Measurements from ENCODE around the gene CTNND2.
A peak's percentile ranks its signal among the peaks of the same experiment; 100 is the strongest.

CTNND2 gene

DNA sequence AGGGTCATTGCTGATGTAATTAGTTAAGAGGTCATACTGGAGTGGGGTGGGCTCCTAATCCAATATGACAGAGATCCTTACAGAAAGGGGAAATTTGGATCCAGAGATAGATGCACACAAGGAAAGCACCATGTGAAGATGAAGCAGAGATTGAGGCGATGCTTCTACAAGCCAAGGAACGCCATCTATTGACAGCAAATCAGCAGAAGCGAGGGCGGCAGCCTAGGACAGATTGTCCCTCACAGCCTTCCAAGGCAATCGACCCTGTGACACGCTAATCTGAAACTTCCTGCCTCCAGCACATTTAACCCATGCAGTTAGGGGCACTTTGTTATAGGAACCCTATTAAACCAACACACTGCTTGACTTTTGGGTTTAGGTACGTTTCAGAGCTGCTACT lies 858.1 kb downstream of the CTNND2 start:
- DNase-seq: peak; percentile 3
- Histone ChIP-seq H2AK5ac (ENCODE audit: low read length, severe bottlenecking) (no peak overlapping the region), H2BK5ac (ENCODE audit: low read depth, low read length, poor library complexity, severe bottlenecking) (no peak overlapping the region), H3K4me2 (ENCODE audit: low read length, poor library complexity, severe bottlenecking) (no peak overlapping the region), H3K14ac (ENCODE audit: low read length in 2 of 2) (no peak overlapping the region), H3K18ac (ENCODE audit: low read depth in 1 of 2, low read length in 2 of 2) (no peak overlapping the region), H2AFZ (ENCODE audit: low read depth, low read length) (no peak overlapping the region), H3K36me3 (ENCODE audit: control insufficient read depth in 1 of 2, insufficient read depth in 2 of 2, low read depth in 1 of 2, low read length in 2 of 2) (no peaks in the 10 kb centered on the region), H3K9me3 (ENCODE audit: control insufficient read depth, low read length) (no peaks in the 10 kb centered on the region), H3K4me3 (ENCODE audit: insufficient read depth in 1 of 2, low read depth in 1 of 2, low read length in 2 of 2) (no peak overlapping the region), H2BK12ac (ENCODE audit: low read length in 2 of 2) (no peak overlapping the region), H3K23ac (ENCODE audit: low read length in 2 of 2) (no peak overlapping the region), H2BK120ac (ENCODE audit: low read depth, low read length) (no peak overlapping the region), H3K4me1 (ENCODE audit: control insufficient read depth, insufficient read depth, low read depth, low read length) (no peaks in the 10 kb centered on the region), H3K4ac (ENCODE audit: low read depth in 1 of 2, low read length in 2 of 2) (no peak overlapping the region), H4K8ac (ENCODE audit: low read length) (no peak overlapping the region), H3K27ac (ENCODE audit: low read length, poor library complexity, severe bottlenecking) (no peak overlapping the region), H3K79me1 (replicated peaks; ENCODE audit: low read length, poor library complexity, severe bottlenecking) (no peaks in the 10 kb centered on the region), H2BK15ac (ENCODE audit: low read depth, poor library complexity, severe bottlenecking) (no peak overlapping the region), H3K27me3 (ENCODE audit: control insufficient read depth in 1 of 2, insufficient read depth in 1 of 2, low read length in 2 of 2) (peaks cover 0 to 10% of the 10 kb centered on the region in 2 experiments), H4K91ac (ENCODE audit: low read length) (no peak overlapping the region), H3K9ac (ENCODE audit: low read length) (no peak overlapping the region)
- WGBS: 47% methylated on average over 7 of the region's 7 CpGs

DNA sequence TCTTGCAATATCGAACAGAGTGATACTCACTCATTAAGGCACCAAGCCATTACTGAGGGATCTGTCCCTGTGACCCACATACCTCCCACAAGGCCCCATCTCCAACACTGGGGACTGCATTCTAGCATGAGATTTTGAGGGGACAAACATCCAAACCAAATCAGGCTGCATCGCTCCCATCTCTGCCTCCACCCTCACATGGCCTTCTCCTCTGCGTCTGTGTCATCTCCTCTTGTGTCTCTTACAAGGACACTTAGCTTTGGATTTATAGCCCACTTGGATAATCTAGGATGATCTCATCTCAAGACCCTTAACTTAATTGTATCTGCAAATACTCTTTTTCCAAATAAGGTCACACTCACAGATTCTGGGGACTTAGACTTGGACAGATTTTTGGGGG lies 858.8 kb downstream of the CTNND2 start:
- 68% methylated on average over 3 of the region's 3 CpGs for WGBS
- no peak overlapping the region for H3K18ac ChIP-seq (ENCODE audit: low read depth in 1 of 2, low read length in 2 of 2)

DNA sequence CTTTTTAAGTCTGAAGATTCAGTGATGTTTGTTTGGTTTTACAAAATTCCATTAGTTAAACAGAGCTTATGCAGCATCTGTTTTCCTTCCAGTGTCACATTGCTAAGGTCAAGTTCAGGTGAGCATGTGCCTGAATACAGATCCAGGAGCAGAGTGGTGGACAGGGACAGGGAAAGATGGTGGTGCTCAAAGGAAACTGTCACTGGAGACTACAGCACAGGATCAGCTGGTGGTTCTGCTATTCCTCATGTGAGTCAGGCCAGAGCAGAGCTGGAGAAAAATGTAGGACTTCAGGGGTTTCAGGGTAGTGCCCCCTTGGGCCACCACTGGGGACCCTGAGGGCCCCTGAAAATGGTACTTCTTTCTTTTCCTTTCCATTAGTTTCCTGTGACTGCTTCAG lies 859.7 kb downstream of the CTNND2 start:
- no peak overlapping the region for H2BK120ac ChIP-seq (ENCODE audit: low read depth, low read length)
- H3K27ac ChIP-seq (ENCODE audit: low read length, poor library complexity, severe bottlenecking): no peak overlapping the region
- no peak overlapping the region for H2BK12ac ChIP-seq (ENCODE audit: low read length in 2 of 2)

More for the DNA sequence above, 858.8 kb downstream of the CTNND2 start:
- H3K4me2 ChIP-seq (ENCODE audit: low read length, poor library complexity, severe bottlenecking): no peak overlapping the region
- H2BK120ac ChIP-seq (ENCODE audit: low read depth, low read length): no peak overlapping the region
- H3K27ac ChIP-seq (ENCODE audit: low read length, poor library complexity, severe bottlenecking): no peak overlapping the region
- no peak overlapping the region for H3K9ac ChIP-seq (ENCODE audit: low read length)
- H3K4me1 ChIP-seq (ENCODE audit: control insufficient read depth, insufficient read depth, low read depth, low read length): no peaks in the 10 kb centered on the region
- H3K4ac ChIP-seq (ENCODE audit: low read depth in 1 of 2, low read length in 2 of 2): no peak overlapping the region
- H2AK5ac ChIP-seq (ENCODE audit: low read length, severe bottlenecking): no peak overlapping the region
- no peak overlapping the region for H3K14ac ChIP-seq (ENCODE audit: low read length in 2 of 2)
- no peak overlapping the region for H2AFZ ChIP-seq (ENCODE audit: low read depth, low read length)
- H3K9me3 ChIP-seq (ENCODE audit: control insufficient read depth, low read length): no peaks in the 10 kb centered on the region
- H4K91ac ChIP-seq (ENCODE audit: low read length): no peak overlapping the region
- no peak overlapping the region for H2BK12ac ChIP-seq (ENCODE audit: low read length in 2 of 2)
- DNase-seq: no peak
- no peak overlapping the region for H2BK5ac ChIP-seq (ENCODE audit: low read depth, low read length, poor library complexity, severe bottlenecking)
- no peak overlapping the region for H4K8ac ChIP-seq (ENCODE audit: low read length)
- no peaks in the 10 kb centered on the region for H3K36me3 ChIP-seq (ENCODE audit: control insufficient read depth in 1 of 2, insufficient read depth in 2 of 2, low read depth in 1 of 2, low read length in 2 of 2)
- no peak overlapping the region for H3K23ac ChIP-seq (ENCODE audit: low read length in 2 of 2)
- H2BK15ac ChIP-seq (ENCODE audit: low read depth, poor library complexity, severe bottlenecking): no peak overlapping the region
- H3K79me1 ChIP-seq (replicated peaks; ENCODE audit: low read length, poor library complexity, severe bottlenecking): no peaks in the 10 kb centered on the region
- no peak overlapping the region for H3K4me3 ChIP-seq (ENCODE audit: insufficient read depth in 1 of 2, low read depth in 1 of 2, low read length in 2 of 2)
- peaks cover 0 to 10% of the 10 kb centered on the region in 2 experiments for H3K27me3 ChIP-seq (ENCODE audit: control insufficient read depth in 1 of 2, insufficient read depth in 1 of 2, low read length in 2 of 2)

DNA sequence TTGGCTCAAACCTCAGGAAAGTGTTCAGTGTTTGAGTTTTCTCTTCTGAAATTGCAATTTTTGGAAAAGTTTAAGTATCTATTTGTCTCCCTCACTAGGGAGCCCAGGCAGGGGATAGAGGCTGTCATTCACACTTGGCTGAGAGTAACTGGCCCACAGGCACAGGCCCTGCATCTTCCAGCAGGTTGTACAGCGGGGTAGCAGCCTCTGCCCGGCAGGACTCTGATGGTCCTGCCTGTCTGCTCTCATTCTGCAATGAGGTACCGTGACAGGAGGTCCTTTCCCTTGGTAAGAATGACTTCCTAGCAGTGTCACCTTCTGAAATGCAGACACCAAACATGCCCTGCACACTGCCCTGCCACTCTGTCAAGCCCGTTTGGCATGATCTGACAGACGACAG lies 860.4 kb downstream of the CTNND2 start:
- WGBS: 83% methylated on average over 5 of the region's 5 CpGs
- peaks cover 0 to 14% of the 10 kb centered on the region in 2 experiments for H3K27me3 ChIP-seq (ENCODE audit: control insufficient read depth in 1 of 2, insufficient read depth in 1 of 2, low read length in 2 of 2)
- no peak overlapping the region for H3K4me2 ChIP-seq (ENCODE audit: low read length, poor library complexity, severe bottlenecking)
- no peak overlapping the region for H3K27ac ChIP-seq (ENCODE audit: low read length, poor library complexity, severe bottlenecking)
- H3K9ac ChIP-seq (ENCODE audit: low read length): no peak overlapping the region
- no peak overlapping the region for H2BK120ac ChIP-seq (ENCODE audit: low read depth, low read length)
- H3K4me1 ChIP-seq (ENCODE audit: control insufficient read depth, insufficient read depth, low read depth, low read length): no peaks in the 10 kb centered on the region
- H2BK12ac ChIP-seq (ENCODE audit: low read length in 2 of 2): no peak overlapping the region
- no peak overlapping the region for H2AK5ac ChIP-seq (ENCODE audit: low read length, severe bottlenecking)
- H3K36me3 ChIP-seq (ENCODE audit: control insufficient read depth in 1 of 2, insufficient read depth in 2 of 2, low read depth in 1 of 2, low read length in 2 of 2): no peaks in the 10 kb centered on the region
- no peak overlapping the region for H4K91ac ChIP-seq (ENCODE audit: low read length)
- H4K8ac ChIP-seq (ENCODE audit: low read length): peak overlapping the region; percentile 40
- no peak for DNase-seq
- no peak overlapping the region for H3K4me3 ChIP-seq (ENCODE audit: insufficient read depth in 1 of 2, low read depth in 1 of 2, low read length in 2 of 2)
- H2BK5ac ChIP-seq (ENCODE audit: low read depth, low read length, poor library complexity, severe bottlenecking): no peak overlapping the region
- no peak overlapping the region for H2AFZ ChIP-seq (ENCODE audit: low read depth, low read length)
- no peak overlapping the region for H3K18ac ChIP-seq (ENCODE audit: low read depth in 1 of 2, low read length in 2 of 2)
- no peak overlapping the region for H3K14ac ChIP-seq (ENCODE audit: low read length in 2 of 2)
- no peak overlapping the region for H2BK15ac ChIP-seq (ENCODE audit: low read depth, poor library complexity, severe bottlenecking)
- no peak overlapping the region for H3K4ac ChIP-seq (ENCODE audit: low read depth in 1 of 2, low read length in 2 of 2)
- H3K23ac ChIP-seq (ENCODE audit: low read length in 2 of 2): no peak overlapping the region
- H3K79me1 ChIP-seq (replicated peaks; ENCODE audit: low read length, poor library complexity, severe bottlenecking): no peaks in the 10 kb centered on the region
- H3K9me3 ChIP-seq (ENCODE audit: control insufficient read depth, low read length): no peaks in the 10 kb centered on the region

More for the DNA sequence above, 859.7 kb downstream of the CTNND2 start:
- no peak overlapping the region for H3K23ac ChIP-seq (ENCODE audit: low read length in 2 of 2)
- no peak overlapping the region for H3K4me2 ChIP-seq (ENCODE audit: low read length, poor library complexity, severe bottlenecking)
- H2BK5ac ChIP-seq (ENCODE audit: low read depth, low read length, poor library complexity, severe bottlenecking): no peak overlapping the region
- H3K9ac ChIP-seq (ENCODE audit: low read length): no peak overlapping the region
- no peak overlapping the region for H3K18ac ChIP-seq (ENCODE audit: low read depth in 1 of 2, low read length in 2 of 2)
- no peak overlapping the region for H2AK5ac ChIP-seq (ENCODE audit: low read length, severe bottlenecking)
- no peaks in the 10 kb centered on the region for H3K79me1 ChIP-seq (replicated peaks; ENCODE audit: low read length, poor library complexity, severe bottlenecking)
- no peaks in the 10 kb centered on the region for H3K9me3 ChIP-seq (ENCODE audit: control insufficient read depth, low read length)
- H3K4me1 ChIP-seq (ENCODE audit: control insufficient read depth, insufficient read depth, low read depth, low read length): no peaks in the 10 kb centered on the region
- no peak overlapping the region for H4K8ac ChIP-seq (ENCODE audit: low read length)
- H2AFZ ChIP-seq (ENCODE audit: low read depth, low read length): no peak overlapping the region
- H2BK15ac ChIP-seq (ENCODE audit: low read depth, poor library complexity, severe bottlenecking): no peak overlapping the region
- no peak overlapping the region for H4K91ac ChIP-seq (ENCODE audit: low read length)
- no peak for DNase-seq
- H3K4me3 ChIP-seq (ENCODE audit: insufficient read depth in 1 of 2, low read depth in 1 of 2, low read length in 2 of 2): no peak overlapping the region
- H3K14ac ChIP-seq (ENCODE audit: low read length in 2 of 2): no peak overlapping the region
- no peaks in the 10 kb centered on the region for H3K36me3 ChIP-seq (ENCODE audit: control insufficient read depth in 1 of 2, insufficient read depth in 2 of 2, low read depth in 1 of 2, low read length in 2 of 2)
- H3K27me3 ChIP-seq (ENCODE audit: control insufficient read depth in 1 of 2, insufficient read depth in 1 of 2, low read length in 2 of 2): peaks cover 0 to 10% of the 10 kb centered on the region in 2 experiments
- no peak overlapping the region for H3K4ac ChIP-seq (ENCODE audit: low read depth in 1 of 2, low read length in 2 of 2)
